Activated T-helper 1 cell treated with anti-CD3 and anti-CD28 coated beads, Interleukin-12 subunit alpha, Interleukin-12 subunit beta, Interleukin-2, Interleukin-4 antibody, amounts not matched to agents 30 ng/mL and 10 ng/mL and 1 ng/mL, durations not matched to agents 14 hours and 24 hours and 36 hours (primary cell): ENCODE results near the gene KLB. TPM values are rescaled to one million over a fixed set of nuclear protein-coding genes. Genes with fewer than 3 reads are reported as not detected.

Experiments used
- DNase-seq: peaks from one replicate; pipeline ENCODE4 v3.0.0; 2021; ENCODE audit warnings: low spot score
- H3K27ac Mint-ChIP-seq: one replicate; pipeline ENCODE4 v1.8.0; 2021; ENCODE audit warnings: mild to moderate bottlenecking, mixed read lengths
- H3K27me3 Mint-ChIP-seq: one replicate; pipeline ENCODE4 v1.8.0; 2022; ENCODE audit warnings: mild to moderate bottlenecking, moderate library complexity, mixed read lengths; ENCODE audit not compliant: insufficient read depth
- H3K36me3 Mint-ChIP-seq: one replicate; pipeline ENCODE4 v1.8.0; 2021; ENCODE audit warnings: low read depth, mixed read lengths
- H3K4me1 Mint-ChIP-seq: one replicate; pipeline ENCODE4 v1.8.0; 2021; ENCODE audit warnings: low read depth, mixed read lengths
- H3K4me3 Mint-ChIP-seq: one replicate; pipeline ENCODE4 v1.8.0; 2021; ENCODE audit warnings: mild to moderate bottlenecking, moderate library complexity, mixed read lengths
- H3K9me3 Mint-ChIP-seq: one replicate; pipeline ENCODE4 v1.8.0; 2021; ENCODE audit warnings: mixed read lengths
- intact Hi-C: fragments of 100-400 bp; cut with micrococcal nuclease; formaldehyde crosslinking; loops from one replicate; pipeline ENCODE4 v1.15.1; 2024
- total RNA-seq: library from RNA; stranded (reverse); gene quantifications from 2 replicates; pipeline ENCODE4 v1.2.3, GENCODE V29; 2022

Gene KLB
- total RNA-seq, 1 donor from 2014 or later = not detected

GRCh38 chr4:39433878-39434492, 27.3 kb downstream of the KLB start:
- Mint-ChIP-seq H3K4me1 (no peaks in the 10 kb centered on the region), H3K27me3 (peaks cover 7% of the 10 kb centered on the region), H3K36me3 (no peaks in the 10 kb centered on the region), H3K27ac (no peak overlapping the region), H3K9me3 (no peaks in the 10 kb centered on the region), H3K4me3 (no peak overlapping the region)
- intact Hi-C loops = no loop called here
- no peak for DNase-seq

GRCh38 chr4:39435659-39436563, 29.2 kb downstream of the KLB start:
- H3K27me3 Mint-ChIP-seq = peaks cover 7% of the 10 kb centered on the region
- no peaks in the 10 kb centered on the region for H3K4me1 Mint-ChIP-seq
- intact Hi-C loops = no loop called here
- no peaks in the 10 kb centered on the region for H3K36me3 Mint-ChIP-seq
- DNase-seq = no peak
- H3K27ac Mint-ChIP-seq = no peak overlapping the region
- H3K9me3 Mint-ChIP-seq = no peaks in the 10 kb centered on the region
- no peak overlapping the region for H3K4me3 Mint-ChIP-seq

- no peak for DNase-seq
- Mint-ChIP-seq H3K9me3 (no peaks in the 10 kb centered on the region), H3K27ac (no peak overlapping the region), H3K4me1 (no peaks in the 10 kb centered on the region), H3K27me3 (peaks cover 4% of the 10 kb centered on the region), H3K36me3 (no peaks in the 10 kb centered on the region), H3K4me3 (no peak overlapping the region)
- intact Hi-C loops = no loop called here
These were observed 34.9 kb downstream of the KLB start for GRCh38 chr4:39441593-39441992.

GRCh38 chr4:39442998-39443397, 36.3 kb downstream of the KLB start:
- DNase-seq = no peak
- Mint-ChIP-seq H3K27ac (no peak overlapping the region), H3K36me3 (peaks cover 1% of the 10 kb centered on the region), H3K27me3 (peaks cover under 1% of the 10 kb centered on the region), H3K4me3 (no peak overlapping the region), H3K9me3 (no peaks in the 10 kb centered on the region), H3K4me1 (peaks cover 4% of the 10 kb centered on the region)
- intact Hi-C loops = no loop called here

GRCh38 chr4:39446483-39446841, 39.7 kb downstream of the KLB start:
- H3K4me3 Mint-ChIP-seq = no peak overlapping the region
- no peak overlapping the region for H3K27ac Mint-ChIP-seq
- H3K27me3 Mint-ChIP-seq = no peaks in the 10 kb centered on the region
- no peaks in the 10 kb centered on the region for H3K9me3 Mint-ChIP-seq
- intact Hi-C loops = no loop called here
- H3K4me1 Mint-ChIP-seq = peaks cover 16% of the 10 kb centered on the region
- DNase-seq = no peak
- peaks cover 17% of the 10 kb centered on the region for H3K36me3 Mint-ChIP-seq

GRCh38 chr4:39446842-39447573, 40.3 kb downstream of the KLB start:
- Mint-ChIP-seq H3K27ac (no peak overlapping the region), H3K36me3 (peaks cover 20% of the 10 kb centered on the region), H3K4me1 (peaks cover 17% of the 10 kb centered on the region), H3K4me3 (peak overlapping the region; percentile 26), H3K27me3 (no peaks in the 10 kb centered on the region), H3K9me3 (no peaks in the 10 kb centered on the region)
- intact Hi-C loops = no loop called here
- peak; percentile 24 for DNase-seq

- Mint-ChIP-seq H3K36me3 (peaks cover 54% of the 10 kb centered on the region), H3K4me1 (peaks cover 47% of the 10 kb centered on the region), H3K27ac (peak overlapping the region; percentile 26), H3K27me3 (no peaks in the 10 kb centered on the region), H3K9me3 (no peaks in the 10 kb centered on the region), H3K4me3 (no peak overlapping the region)
- intact Hi-C loops = loop anchor here (1.0 kb wide), 1 partner anchor 8 kb away; the partner anchor contains the start of gene RPL9
- no peak for DNase-seq
These were observed 43.9 kb downstream of the KLB start for GRCh38 chr4:39450618-39451017.

GRCh38 chr4:39451423-39452023, 44.8 kb downstream of the KLB start:
- Mint-ChIP-seq H3K36me3 (peaks cover 60% of the 10 kb centered on the region), H3K27me3 (no peaks in the 10 kb centered on the region), H3K9me3 (no peaks in the 10 kb centered on the region), H3K4me1 (peaks cover 49% of the 10 kb centered on the region), H3K27ac (no peak overlapping the region), H3K4me3 (no peak overlapping the region)
- intact Hi-C loops = no loop called here
- no peak for DNase-seq

- Mint-ChIP-seq H3K4me1 (peaks cover 57% of the 10 kb centered on the region), H3K9me3 (no peaks in the 10 kb centered on the region), H3K4me3 (no peak overlapping the region), H3K36me3 (peaks cover 68% of the 10 kb centered on the region), H3K27me3 (no peaks in the 10 kb centered on the region), H3K27ac (no peak overlapping the region)
- intact Hi-C loops = no loop called here
- no peak for DNase-seq
These were observed 45.6 kb downstream of the KLB start for GRCh38 chr4:39452153-39452859.

GRCh38 chr4:39452860-39453587, 46.3 kb downstream of the KLB start:
- H3K4me3 Mint-ChIP-seq = no peak overlapping the region
- H3K9me3 Mint-ChIP-seq = no peaks in the 10 kb centered on the region
- H3K36me3 Mint-ChIP-seq = peaks cover 74% of the 10 kb centered on the region
- intact Hi-C loops = no loop called here
- H3K27ac Mint-ChIP-seq = peak overlapping the region; percentile 18
- H3K4me1 Mint-ChIP-seq = peaks cover 60% of the 10 kb centered on the region
- H3K27me3 Mint-ChIP-seq = no peaks in the 10 kb centered on the region
- no peak for DNase-seq

GRCh38 chr4:39453738-39454137, 47.0 kb downstream of the KLB start:
- Mint-ChIP-seq H3K9me3 (no peaks in the 10 kb centered on the region), H3K36me3 (peaks cover 80% of the 10 kb centered on the region), H3K4me1 (peaks cover 63% of the 10 kb centered on the region), H3K4me3 (no peak overlapping the region), H3K27ac (no peak overlapping the region), H3K27me3 (no peaks in the 10 kb centered on the region)
- intact Hi-C loops = no loop called here
- no peak for DNase-seq

- H3K4me3 Mint-ChIP-seq = peak overlapping the region; percentile 99
These were observed 48.8 kb downstream of the KLB start for GRCh38 chr4:39455486-39455885.

More at GRCh38 chr4:39455486-39455885, 48.8 kb downstream of the KLB start:
- intact Hi-C loops = loop anchor here (1.0 to 5.0 kb wide), 5 partner anchors 90 to 1563 kb away; partner anchors contain the start of genes TBC1D1 and TMEM156
- Mint-ChIP-seq H3K27me3 (no peaks in the 10 kb centered on the region), H3K9me3 (no peaks in the 10 kb centered on the region), H3K27ac (no peak overlapping the region), H3K36me3 (peaks cover 73% of the 10 kb centered on the region), H3K4me1 (peaks cover 63% of the 10 kb centered on the region)
- no peak for DNase-seq
